Epithelial cell of esophagus (primary cell): ENCODE measurements around the gene NGF.

Source experiments
- DNase-seq: peaks from one replicate; pipeline ENCODE4 v3.0.0; 2010; ENCODE audit warnings: low read depth
- H3K4me3 ChIP-seq: 2 replicates; pipeline ENCODE4 v1.5.1; 2011; ENCODE audit warnings: mild to moderate bottlenecking, low read length, control low read depth
- CTCF ChIP-seq: IDR thresholded peaks from 2 replicates; pipeline ENCODE4 v1.5.1; 2011; ENCODE audit warnings: low read depth, mild to moderate bottlenecking, low read length, control low read depth, inconsistent platforms; ENCODE audit not compliant: insufficient read depth; ENCODE audit errors: missing control alignments

Gene NGF

DNA sequence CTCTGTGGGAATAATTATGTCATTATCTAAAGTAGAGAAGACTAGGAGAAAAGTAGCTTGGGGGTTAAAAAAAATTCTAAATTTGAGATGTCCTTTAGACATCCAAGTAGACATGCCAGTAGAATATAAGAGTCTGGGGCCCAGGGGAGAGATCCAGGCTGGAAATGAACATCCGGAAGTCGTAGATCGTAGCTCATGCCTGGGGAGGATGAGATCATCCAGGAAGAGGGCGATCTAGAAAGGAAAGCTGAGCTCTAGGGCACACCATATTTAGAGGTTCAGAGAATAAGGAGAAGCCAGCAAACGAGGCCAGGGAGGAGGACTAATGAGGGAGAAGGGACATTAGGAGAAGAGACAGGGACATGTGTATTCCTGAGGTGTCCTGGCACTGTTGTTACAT lies 12.2 kb downstream of the NGF start:
- TF ChIP-seq CTCF = no peak
- no peak overlapping the region for H3K4me3 ChIP-seq
- DNase-seq = no peak

GRCh38 chr1:115324649-115325420 lies 13.2 kb downstream of the NGF start:
- H3K4me3 ChIP-seq = no peak overlapping the region
- DNase-seq = no peak
- no peak for TF ChIP-seq CTCF

DNA sequence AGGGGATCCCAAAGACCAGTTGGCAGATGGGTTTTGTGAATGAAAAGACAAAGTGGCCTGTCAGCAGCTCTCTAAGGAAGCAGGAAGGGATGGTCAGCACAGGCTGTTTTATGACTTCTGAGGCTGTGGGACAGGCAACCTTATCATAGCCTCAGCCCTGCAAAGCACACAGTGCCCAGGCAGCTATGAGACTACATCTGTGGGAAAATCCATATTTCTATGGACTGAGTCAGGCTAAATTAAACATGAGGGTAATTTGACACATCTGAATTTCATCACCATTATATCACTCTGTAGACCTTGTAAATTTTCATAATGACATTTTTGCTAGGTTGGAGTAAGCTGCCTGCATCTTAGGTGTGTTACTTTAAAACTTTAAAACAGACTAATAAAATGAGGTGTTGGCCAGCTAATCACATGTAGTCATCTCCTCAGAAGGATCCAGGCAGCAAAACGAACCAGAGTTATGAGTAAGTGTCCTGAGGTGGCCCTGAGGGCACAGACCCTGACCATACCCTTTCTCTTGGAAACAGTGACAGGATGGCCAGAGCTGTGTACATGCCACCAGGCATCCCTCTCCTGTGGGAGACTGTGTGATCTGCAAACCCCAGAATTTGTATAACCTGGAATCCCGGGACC lies 14.6 kb downstream of the NGF start:
- no peak for TF ChIP-seq CTCF
- no peak overlapping the region for H3K4me3 ChIP-seq
- peak; percentile 80 for DNase-seq

GRCh38 chr1:115322631-115323030 lies 15.4 kb downstream of the NGF start:
- DNase-seq = no peak
- TF ChIP-seq CTCF = no peak
- H3K4me3 ChIP-seq = no peak overlapping the region

DNA sequence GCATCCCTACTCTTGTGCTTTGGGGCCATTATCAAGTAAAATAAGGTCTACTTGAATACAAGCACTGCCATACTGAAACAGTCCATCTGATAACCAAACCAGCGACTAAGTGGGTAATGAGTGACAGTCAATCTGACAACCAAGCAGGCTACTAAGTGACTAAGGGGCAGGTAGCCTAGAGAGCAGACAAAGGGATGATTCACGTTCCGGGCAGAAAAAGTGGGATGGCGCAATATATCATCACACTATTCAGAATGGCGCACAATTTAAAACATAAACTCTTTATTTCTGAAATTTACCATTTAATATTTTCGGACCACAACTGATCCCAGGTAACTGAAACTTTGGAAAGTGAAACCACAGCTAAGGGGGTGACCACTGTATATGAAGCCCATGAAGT lies 17.7 kb downstream of the NGF start:
- no peak for TF ChIP-seq CTCF
- peak; percentile 90 for DNase-seq
- no peak overlapping the region for H3K4me3 ChIP-seq

DNA sequence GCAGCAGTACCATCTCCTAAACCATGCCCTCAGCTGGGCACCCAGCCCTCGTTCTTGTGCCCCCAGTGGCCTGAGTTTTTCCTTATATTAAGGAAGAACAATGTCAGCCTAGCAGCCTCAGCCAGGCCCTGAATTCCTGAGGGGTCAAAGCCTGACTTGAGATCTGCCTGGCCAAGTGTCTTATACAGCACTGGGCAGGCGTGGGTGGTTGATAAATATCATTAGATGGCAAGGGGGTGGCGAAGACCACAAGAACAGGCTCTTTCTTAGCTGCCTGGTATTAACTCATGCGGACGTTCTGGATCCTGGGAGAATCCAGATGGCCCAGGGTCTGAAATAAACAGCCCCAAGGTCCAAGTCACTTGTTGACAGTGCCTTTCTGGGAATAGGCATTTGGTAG lies 18.3 kb downstream of the NGF start:
- TF ChIP-seq CTCF = no peak
- H3K4me3 ChIP-seq = no peak overlapping the region
- no peak for DNase-seq
